ENCODE data around the gene COL19A1.

DNA sequence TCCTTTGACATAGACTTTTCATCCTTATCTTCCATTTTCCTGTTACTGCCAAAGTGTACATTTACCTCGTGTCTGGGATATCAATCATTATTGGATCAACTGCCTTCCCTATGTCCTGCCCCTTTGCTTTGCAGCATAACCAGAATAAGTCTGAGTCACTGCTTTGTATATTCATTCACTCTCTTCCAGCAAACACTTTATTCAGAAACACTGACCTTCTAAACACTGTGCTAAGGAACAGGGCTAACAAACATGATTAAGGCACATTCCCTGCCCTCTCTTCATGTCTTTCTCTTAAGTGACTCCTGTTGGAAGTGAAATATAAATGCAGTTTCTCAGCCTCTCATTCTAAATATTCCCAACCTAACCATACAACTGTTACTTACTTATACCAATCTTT is 66.9 kb downstream of the COL19A1 start:
- TF ChIP-seq CTCF (IDR thresholded peaks at IDR 0.05) (no peak), EP300 (IDR thresholded peaks at IDR 0.05) (no peak), POLR2A (IDR thresholded peaks at IDR 0.05) (no peak)

All from ovary (tissue), 3 donors.